A673 (cell line): ENCODE results near the gene CUTC.

Experiments
- CTCF ChIP-seq: fragments of 300-800, 200-600 bp; sonication (generic); conservative IDR thresholded peaks from 2 replicates; pipeline ENCODE4 v1.5.1; 2017; ENCODE audit warnings: low read depth, mild to moderate bottlenecking, antibody characterized with exemption, low read length, moderate library complexity, mixed read lengths
- EZH2 ChIP-seq: fragments of 200-600 bp; sonication (generic); IDR thresholded peaks from 2 replicates; pipeline ENCODE4 v1.6.1; 2017; ENCODE audit warnings: borderline replicate concordance, low read depth, mild to moderate bottlenecking, mixed read lengths, antibody characterized with exemption, low read length; ENCODE audit not compliant: poor library complexity, severe bottlenecking

GRCh38 chr10:99758211-99758891 lies 26.3 kb downstream of the CUTC start:
- TF ChIP-seq CTCF (no peak), EZH2 (no peak)
